GM18951 (cell line): Measurements from ENCODE around the gene CD3E.

Experiments used
- POLR2A ChIP-seq: IDR thresholded peaks from 4 replicates; pipeline ENCODE4 v1.6.1; 2011; ENCODE audit warnings: mild to moderate bottlenecking; ENCODE audit not compliant: insufficient read length, insufficient read depth; ENCODE audit errors: extremely low read depth
- in situ Hi-C: fragments of 300-500 bp; cut with MboI; formaldehyde crosslinking; loops from one replicate; pipeline ENCODE4 v1.12.0; 2022; ENCODE audit warnings: low sequenced_read_pairs, mixed read lengths, inconsistent platforms; ENCODE audit not compliant: unreplicated experiment

The CD3E gene

DNA sequence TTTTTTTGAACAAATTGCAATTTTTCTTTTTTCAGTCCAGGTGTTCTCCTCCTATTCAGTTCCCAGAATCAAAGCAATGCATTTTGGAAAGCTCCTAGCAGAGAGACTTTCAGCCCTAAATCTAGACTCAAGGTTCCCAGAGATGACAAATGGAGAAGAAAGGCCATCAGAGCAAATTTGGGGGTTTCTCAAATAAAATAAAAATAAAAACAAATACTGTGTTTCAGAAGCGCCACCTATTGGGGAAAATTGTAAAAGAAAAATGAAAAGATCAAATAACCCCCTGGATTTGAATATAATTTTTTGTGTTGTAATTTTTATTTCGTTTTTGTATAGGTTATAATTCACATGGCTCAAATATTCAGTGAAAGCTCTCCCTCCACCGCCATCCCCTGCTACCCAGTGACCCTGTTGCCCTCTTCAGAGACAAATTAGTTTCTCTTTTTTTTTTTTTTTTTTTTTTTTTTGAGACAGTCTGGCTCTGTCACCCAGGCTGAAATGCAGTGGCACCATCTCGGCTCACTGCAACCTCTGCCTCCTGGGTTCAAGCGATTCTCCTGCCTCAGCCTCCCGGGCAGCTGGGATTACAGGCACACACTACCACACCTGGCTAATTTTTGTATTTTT lies 48.7 kb downstream of the CD3E start:
- TF ChIP-seq POLR2A = no peak
- in situ Hi-C loops = loop anchor here (10.0 kb wide), 1 partner anchor 148 kb away; no protein-coding TSS in a partner anchor

DNA sequence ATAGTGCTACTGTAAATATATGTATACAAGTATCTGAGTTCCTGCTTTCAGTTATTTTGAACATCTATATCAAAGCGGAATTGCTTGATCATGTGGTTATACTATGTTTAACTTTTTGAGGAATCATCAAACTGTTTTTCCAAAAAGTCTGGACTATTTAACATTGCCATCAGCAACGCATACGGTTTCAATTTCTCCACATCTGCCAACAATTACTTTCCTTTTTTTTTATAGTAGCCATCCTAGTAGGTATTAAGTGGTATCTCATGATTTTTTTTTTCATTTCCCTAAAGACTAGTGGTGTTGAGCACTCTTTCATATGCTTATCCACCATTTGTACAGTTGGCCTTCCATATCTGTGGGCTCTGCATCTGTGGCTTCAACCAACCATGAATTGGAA lies 53.5 kb downstream of the CD3E start:
- in situ Hi-C loops = loop anchor here (10.0 kb wide), 1 partner anchor 153 kb away; no protein-coding TSS in a partner anchor
- TF ChIP-seq POLR2A = no peak

DNA sequence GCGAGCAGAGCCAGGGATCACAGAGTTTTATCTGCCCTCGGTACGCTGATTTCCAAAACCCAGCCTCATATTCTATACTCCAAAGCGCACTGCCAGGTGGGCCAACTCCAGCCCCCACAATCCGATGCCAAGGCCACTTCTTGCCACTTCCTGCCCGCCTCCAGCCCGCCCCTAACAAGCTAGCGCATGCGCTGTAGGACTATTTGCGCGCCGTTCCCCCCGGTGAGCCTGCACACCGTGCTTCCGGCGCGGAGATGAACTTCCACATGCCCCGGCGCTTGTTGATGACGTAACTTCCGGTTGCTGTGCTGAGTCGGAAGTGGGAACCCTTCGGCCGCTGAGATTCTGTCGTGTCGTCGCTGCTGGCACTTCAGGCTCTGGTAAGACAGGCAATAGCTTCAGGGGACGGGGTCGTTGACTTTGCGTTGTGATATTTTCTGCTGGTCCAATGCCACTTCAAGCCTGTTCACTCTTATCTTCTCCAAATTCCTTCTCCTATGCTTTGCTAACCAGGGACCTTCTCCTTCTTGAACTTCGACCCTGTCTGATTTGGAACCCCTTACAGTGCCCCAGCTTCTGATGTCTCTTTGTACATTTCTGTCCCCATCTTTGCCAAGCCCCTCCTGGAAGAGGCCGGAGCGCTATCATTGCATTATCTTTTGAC lies 54.9 kb downstream of the CD3E start, which contains the start of gene UBE4A:
Gene UBE4A (plus strand): TSS at position 306 of the 664 bp plus-strand sequence. CDS start 5,481 bp downstream, outside the sequence.
- TF ChIP-seq POLR2A = peak; percentile 97
- in situ Hi-C loops = loop anchor here (10.0 kb wide), 1 partner anchor 155 kb away; no protein-coding TSS in a partner anchor

DNA sequence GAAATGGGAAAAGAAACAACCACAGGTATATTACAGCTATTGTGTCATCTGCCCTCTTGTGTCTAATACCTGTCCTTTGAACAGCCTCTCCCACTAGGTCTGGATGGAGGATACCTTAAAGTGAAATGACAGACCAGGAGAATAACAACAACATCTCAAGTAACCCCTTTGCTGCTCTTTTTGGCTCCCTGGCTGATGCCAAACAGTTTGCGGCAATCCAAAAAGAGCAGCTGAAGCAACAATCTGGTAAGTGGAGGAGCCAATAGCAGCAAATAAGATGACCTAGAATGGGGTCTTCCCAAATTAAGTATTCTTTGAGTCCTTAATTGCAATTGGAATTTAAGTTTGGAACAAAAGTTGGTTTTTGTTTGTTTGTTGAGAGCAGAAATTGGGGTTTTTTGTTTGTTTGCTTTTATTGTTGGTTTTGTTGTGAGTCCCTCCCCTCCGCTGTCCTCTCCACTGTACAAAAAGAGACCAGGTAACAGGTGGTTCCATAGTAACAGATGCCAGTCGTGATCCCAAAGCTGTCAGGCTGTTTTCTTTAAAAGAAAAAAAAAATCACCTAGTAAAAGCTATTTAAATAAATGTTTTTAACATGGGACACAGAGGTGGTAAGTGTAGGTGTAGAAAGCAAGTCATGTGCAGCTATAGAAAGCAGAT lies 60.6 kb downstream of the CD3E start:
- TF ChIP-seq POLR2A = no peak
- in situ Hi-C loops = no loop called here
